HG03139 (cell line): ENCODE data around the gene ZSCAN31.
"Not testable (repeated sequence)": the region's sequence is repeated elsewhere in the genome, so short reads cannot be mapped to it uniquely, and the experiment has no call there.

ENCODE experiments used
- ATAC-seq: cut with Tn5 transposase; IDR thresholded peaks from one replicate; pipeline ENCODE4 v1.9.1; 2021; ENCODE audit not compliant: unreplicated experiment

The ZSCAN31 gene

DNA sequence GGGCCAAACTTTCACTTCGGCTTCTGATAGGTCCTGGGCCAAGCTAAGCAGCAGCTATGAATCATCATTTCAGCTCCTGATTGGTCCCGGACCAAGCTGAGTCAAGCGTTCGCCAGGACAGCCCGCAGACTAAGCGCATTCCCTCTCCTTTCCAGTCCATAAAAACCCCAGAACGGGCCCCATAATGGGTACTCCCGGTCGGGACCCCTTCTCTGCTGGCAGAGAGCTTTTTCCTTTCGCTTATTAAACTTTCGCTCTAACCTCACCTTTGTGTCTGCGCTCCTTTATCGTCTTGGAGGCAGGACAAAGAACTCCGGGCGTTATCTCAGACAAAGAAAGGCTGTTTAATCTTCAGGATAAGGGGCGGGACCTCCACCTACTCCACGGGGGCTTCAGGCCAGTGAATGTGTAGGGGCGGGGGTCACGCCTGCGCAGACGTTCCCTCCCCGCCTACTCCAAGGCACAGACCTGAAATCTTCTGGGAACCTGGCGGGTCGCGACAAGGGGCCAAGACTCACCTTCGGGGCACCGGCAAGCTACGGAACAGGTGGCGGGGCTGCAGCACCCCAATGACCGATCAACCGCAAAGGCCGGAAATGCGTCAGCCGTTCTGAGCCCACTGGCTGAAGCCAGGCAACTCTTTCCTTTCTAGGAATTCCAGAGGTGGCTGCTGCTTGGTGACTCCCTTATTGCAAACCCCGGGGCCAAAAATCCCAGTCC is at the start of gene ZSCAN31:
ZSCAN31 (minus strand) TSS at position 585 of the 720 bp plus-strand sequence. CDS start 6,465 bp downstream, outside the sequence.
- peak; percentile 75 for ATAC-seq

DNA sequence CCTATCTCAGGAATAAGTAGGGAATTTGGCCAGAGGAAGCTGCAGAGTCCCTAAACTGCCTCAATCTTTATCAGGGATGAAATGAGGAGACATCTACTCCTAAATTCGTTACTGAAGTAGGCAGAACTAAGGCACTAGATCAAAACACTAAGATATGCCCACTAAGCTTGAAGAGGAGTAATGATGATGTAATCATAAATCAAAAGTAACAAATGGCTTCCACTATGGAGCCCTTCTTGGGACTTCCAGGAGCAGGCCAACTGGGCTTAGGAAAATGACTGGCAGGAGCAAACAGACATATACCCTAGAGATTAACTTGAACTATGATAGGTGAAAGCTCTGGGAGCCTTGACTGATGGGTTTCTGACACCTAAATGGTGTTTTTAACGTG is 48.2 kb upstream of the ZSCAN31 start:
- ATAC-seq, result no peak

DNA sequence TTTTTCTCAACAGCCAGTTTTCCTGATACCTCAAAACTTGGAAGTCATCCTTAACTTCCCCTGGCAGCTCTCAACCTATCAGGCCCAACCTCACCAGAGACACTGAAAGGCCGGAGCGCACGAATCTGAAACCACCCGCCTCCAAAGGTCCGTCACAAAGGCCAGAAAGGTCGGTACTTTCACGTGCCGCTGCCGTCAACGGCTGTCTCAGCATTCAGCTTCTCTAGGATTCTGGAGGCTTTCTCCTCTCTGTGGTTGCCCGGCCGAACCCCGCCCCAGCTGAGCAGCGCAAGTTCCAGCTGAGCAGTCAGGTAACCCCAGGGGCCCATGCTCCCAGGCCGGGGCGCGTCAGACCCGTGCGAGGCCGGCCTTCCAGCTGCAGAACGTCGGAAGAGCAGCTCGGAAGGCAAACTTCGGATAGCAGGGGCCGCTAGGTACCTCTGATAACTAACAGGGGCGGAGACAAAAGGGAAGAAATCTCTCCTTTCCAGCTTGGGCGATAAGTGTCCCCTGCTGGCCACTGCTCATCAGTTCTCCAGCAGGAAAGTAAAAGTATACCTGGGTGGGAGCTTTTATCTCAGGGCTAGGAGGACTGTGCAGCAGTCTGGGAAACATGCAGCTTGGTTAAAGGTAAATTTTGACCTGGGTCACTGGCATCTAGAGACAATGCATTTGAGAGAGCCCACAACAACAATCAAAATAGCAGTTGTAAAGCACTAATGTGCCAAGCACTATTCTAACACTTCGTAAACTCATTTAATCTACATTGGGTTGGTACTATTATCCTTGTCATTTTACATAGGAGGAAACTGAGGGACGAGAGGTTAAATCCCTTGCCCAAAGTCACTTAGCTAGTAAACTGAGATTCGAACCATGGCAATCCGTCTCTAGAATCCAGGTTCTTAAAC is 47.5 kb upstream of the ZSCAN31 start:
- peak; percentile 88 for ATAC-seq

DNA sequence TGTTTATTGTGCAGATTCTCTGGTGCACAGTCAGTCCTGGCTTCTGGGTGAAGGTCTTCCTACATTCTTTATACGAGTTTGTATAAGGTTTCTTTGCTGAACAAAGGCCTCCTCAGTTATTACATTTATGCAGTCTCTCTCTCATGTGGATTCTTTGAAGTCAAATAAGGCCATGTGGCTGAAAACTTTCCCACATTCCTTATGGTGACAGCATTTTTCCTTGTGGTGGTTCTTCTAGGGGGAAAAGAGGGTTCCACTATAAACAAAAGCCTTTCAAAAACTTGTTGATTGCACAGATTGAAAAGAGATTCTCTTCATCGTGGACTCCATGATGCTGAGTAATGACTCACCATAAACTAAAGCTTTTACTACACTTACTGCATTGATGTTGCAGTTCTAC is 44.4 kb upstream of the ZSCAN31 start:
- ATAC-seq, result no peak

DNA sequence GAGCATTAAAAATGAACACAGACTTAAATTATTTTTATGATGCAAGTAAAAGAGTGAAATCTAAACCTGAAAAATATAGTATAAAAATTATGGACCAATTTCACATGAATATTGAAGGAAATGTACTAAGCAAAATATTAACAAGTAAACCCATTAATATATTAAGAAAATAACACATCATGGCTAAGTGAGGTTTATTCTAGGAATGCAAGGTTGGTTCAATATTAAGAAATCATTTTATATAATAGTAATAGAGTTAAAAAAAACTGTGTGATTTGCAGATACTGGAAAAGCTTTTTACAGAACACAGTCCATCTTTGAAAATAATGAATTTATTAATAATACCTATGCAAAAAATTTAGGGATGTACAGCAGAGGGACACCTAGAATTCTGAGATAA is 42.7 kb upstream of the ZSCAN31 start:
- no peak for ATAC-seq

DNA sequence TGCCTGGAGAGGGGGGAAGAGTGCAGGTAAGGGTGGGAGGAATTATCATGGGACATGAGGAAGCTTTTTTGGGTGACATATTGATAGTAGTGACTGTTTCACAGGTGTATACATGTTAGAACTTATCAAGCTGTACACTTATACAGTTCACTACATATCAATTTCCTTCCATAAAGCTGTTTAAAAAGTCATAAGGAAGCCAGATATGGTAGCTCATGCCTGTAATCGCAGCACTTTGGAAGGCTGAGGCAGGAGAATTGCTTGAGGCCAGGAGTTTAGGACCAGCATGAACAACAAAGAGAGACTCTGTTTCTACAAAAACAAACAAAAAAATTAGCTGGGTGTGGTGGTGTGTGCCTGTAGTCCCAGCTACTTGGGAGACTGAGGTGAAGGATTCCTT is 41.9 kb upstream of the ZSCAN31 start:
- ATAC-seq, result no peak

DNA sequence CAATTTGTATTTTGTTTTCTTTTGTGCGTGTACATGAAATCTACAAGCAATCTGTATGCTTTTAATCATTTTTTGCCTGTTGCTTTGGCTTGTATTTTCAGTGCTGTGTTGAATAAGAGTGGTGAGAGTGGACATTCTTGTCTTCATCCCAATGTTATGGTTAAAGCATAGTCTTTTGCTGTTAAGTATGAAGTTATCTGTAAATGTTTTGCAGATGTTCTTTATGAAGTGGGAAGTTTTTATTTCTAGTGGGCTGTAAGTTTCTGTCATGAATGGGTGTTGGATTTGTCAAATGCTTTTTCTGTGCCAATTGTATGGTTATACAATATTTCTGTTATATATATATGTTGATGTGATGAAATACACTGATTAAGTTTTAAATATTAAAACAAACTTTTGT is 38.0 kb upstream of the ZSCAN31 start:
- ATAC-seq, result no peak

DNA sequence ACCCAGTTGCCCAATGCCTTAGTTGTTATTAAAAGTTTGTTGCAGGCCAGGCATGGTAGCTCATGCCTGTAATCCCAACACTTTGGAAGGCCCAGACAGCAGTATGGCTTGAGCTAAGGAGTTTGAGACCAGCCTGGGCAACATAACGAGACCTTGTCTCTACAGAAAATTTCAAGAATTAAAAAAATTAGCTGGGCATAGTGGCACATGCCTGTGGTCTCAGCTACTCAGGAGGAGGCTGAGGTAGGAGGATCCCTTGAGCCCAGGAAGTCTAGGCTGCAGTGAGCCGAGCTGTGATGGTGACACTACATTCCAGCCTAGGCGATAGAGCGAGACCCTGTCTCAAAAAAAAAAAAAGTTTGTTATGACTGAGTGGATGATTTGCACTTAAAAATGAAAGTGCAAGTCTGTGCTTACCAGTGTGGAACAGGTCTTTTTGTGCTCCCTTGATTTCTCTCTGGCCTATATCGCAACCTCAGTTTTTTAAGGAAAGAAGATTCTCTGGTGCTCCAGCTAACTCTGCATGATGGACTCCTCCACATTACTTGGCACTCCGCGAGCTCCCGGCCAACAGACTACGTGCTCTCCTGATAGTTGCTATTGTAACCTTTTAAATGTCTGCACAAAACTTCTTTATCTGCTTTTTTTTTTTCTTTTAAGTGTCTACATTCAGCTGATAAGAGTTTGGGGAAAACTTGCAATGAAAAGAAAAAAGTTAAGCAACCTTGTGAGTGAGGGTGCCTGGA is 35.9 kb upstream of the ZSCAN31 start:
- ATAC-seq, result no peak

DNA sequence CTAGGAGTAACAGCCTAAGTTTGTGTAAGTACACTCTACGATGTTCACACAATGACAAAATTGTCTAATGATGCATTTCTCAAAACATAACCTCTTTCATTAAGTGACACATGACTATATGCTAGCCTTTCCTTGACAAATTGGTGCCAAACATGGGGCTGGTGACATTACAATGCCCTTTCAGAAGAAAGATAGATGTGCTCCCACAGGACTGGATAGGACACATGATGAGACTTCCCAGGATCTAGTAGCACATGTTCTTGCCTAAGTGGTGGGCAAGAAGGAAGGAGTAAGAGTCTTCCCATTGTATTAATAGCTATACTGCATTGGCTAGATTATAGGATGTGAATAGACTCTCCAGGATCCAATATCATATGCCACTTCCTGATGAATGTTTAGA is 35.3 kb upstream of the ZSCAN31 start:
- no peak for ATAC-seq

DNA sequence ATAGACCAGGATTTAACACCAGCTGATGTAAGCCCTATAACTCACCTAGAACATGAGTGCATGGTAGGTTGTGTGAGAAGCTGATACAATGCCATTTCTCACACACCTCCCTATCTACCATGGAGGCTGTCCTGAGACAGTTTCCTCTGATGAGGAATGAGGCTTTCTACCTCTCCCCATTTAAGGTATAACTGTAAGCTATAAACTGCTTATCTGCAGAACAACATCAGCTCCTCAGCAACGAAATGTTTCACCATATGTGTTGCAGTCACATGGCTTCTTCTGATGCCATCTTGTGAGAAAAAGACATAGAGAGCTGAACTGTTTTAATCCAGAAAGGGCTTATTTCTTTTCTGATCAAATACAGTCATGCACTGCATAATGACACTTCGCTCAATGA is 34.5 kb upstream of the ZSCAN31 start:
- ATAC-seq, result no peak

DNA sequence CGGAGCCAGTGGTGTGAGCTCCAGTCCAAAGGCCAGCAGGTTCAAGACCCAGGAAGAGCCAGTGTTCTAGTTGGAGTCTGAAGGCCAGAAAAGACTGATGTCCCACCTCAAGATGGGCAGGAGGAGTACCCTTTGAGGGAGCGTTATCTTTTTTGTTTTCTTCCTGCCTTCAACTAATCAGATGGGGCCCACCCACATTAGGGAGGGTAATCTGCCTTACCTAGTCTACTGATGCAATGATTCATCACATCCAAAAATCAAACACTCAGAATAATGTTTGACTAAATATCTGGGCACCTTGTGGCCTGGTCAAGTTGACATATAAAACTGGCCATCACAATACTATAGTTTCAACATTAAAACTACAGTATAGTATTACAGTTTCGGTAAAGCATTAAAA is 33.5 kb upstream of the ZSCAN31 start:
- ATAC-seq, result no peak

DNA sequence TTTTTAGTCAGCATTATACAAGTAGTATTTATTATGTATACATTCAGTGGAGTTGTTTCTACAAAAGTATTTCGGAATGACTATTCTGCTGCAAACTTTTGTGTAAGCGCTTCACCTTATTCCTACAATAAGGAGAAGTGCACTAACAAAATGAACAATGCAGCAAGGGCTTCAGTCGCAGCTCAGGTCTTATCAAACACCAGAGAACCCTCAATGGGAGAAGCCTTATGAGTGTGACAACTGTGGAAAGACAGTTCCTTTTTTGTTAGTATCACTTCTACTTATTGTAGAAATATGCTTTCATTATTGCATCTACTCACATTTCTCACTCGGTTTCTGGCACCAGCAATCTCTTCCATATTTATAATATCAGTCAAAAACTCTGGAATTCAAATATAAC is 32.6 kb upstream of the ZSCAN31 start:
- no peak for ATAC-seq

DNA sequence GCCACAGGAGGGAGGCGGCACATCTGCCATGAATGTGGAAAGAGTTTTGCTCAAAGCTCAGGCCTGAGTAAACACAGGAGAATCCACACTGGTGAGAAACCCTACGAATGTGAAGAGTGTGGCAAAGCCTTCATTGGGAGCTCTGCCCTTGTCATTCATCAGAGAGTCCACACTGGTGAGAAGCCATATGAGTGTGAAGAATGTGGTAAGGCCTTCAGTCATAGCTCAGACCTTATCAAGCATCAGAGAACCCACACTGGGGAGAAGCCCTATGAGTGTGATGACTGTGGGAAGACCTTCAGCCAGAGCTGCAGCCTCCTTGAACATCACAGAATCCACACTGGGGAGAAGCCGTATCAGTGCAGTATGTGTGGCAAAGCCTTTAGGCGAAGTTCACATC is 29.6 kb upstream of the ZSCAN31 start:
- not testable (repeated sequence) for ATAC-seq

DNA sequence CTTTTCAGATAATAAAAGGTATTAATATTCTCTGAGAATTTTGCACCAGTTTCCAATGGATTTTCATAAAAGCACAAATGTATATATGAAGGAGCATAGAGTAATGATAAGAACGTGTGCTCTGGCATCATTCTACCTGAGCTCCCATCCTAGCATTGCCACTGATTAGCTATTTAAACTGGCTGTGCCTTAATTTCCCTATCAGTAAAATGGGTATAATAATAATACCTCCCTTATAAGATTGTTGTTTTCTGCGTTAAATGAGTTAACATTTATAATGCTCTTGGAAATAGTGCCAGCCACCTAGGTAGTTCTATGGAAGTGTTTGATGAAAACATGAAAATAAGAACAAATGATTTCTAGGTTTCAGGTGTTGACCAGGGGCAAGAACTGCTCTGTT is 25.0 kb upstream of the ZSCAN31 start:
- ATAC-seq, result no peak

DNA sequence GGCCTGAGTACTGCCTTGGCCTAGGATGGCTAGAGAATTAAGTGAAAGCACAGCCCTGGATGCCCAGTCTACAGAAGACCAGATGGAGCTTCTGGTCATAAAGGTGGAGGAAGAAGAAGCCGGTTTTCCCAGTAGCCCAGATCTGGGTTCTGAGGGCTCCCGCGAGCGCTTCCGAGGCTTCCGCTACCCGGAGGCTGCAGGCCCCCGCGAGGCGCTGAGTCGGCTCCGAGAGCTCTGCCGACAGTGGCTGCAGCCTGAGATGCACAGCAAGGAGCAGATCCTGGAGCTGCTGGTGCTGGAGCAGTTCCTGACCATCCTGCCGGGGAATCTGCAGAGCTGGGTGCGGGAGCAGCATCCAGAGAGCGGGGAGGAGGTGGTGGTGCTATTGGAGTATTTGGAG is 23.6 kb upstream of the ZSCAN31 start:
- ATAC-seq, result not testable (repeated sequence)

DNA sequence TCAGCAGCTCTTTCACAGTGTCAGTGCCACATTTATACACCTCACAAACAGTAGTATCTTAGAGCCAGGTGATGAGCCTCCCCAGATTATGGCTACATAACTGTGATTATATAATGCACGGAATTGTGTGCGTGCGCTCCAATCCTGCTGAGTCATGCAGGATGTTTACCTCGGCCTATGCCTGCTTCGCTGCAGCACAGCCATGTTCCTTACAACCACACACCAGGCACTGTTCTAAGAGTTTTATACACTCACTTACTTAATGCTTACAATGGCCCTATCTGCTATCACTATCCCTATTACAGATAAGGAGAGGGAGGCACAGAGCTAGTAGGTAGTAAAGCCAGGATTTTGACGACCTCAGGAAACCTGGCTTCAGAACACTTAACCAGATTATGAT is 21.1 kb upstream of the ZSCAN31 start:
- ATAC-seq, result no peak

DNA sequence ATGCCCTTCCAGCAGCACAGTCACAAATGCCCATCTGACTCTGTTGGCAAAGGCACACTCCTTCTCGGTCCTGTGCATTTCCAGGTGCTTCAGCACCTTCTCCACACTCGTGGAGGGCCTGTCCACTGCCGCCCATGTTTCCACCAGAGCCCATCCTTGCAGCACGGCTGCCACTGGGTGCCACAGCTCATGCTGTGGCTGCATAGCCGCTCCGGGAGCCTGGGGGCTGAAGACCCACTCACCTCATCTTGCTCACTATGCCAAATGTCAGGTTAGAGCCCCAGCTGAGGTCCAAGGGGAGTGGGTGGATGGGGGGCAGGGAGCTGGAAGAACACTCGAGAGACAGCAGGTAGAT is 20.7 kb upstream of the ZSCAN31 start:
- ATAC-seq, result no peak

DNA sequence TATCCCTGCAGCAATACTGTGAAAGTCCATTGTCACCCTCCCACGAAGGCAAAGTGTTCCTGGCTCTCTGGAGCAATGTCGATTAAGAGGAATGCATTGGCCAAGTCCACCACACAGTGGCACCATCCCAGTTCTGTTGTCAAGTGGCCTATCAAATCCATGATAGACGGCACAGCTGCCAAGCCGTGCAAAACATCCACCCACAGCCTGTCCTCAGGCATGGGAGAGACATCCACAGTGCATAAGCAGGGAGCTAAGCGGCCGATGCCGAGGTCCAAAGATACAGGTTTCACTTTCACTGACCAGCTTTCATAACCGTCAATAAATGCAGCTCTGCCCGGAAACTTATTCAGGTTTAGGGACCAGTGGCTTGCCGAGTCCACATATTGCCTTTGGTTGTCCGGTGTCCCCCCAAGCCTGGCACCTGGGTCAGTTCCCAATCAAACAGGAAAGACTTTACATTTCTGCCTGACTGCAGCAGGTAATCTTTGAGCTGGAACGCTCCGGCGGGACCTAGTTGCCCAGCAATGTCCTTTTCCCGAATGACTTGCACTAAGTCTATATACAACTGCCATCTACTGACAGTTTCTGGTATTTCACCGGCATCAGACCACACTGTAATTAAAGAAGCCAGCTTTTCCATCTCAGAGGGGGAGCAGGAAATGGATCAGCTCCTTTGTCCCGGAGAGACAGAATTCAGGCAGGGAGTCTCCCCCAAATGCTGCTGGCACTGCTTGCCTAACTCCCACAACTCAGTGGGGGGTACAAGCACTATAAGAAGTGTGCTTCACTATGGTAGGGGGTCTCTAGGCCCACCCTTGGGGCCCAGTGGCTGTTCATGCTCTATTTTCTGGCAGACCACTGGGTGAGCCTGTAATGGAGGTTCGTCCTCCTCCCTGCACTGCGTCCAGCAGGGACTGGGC is 20.1 kb upstream of the ZSCAN31 start:
- ATAC-seq, result peak; percentile 74

DNA sequence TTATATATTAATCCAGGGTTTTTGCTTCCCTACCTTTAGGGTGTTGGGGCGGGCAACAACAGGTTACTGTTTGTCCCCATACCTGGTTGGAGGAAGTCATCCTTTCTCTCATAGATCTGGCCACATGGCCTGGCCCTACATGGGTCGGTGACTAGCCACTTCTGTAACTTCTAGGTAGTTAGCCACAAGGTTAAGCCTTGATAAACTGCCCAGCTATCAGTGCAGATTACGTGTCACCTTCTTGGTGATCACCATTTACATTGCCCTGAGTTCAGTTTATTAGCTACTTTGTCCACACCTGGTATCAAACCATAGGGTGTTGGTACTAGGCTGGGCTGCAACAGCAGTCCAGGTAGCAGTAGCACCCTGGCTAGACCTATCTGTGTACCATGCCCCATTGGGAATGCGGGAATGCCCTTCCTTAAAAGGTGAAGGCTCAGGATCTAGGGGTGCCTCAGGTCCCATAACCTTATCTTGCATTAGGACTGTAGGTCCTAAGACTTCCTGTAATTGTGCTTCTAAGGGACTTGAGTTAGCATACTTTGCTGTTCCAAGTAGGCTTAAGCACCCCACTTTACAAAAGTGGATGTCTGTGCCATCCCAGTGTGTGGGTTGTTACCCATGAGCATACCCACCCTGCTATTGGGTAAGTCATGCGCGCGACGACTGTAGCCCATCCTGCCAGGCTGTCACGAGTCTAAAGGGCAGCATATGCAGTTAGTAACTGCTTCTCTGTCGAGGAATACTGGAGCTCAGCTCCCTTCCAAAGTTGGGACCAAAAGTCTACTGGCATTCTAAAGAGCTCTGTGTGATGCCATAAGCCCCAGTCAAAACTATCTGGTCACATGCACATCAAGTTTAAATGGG is 19.0 kb upstream of the ZSCAN31 start:
- ATAC-seq, result no peak
